ENCODE data around the gene PPP1R3F. TPM values are rescaled to one million over a fixed set of nuclear protein-coding genes. Genes with fewer than 3 reads are reported as not detected.
A peak's percentile ranks its signal among the peaks of the same experiment; 100 is the strongest.

Gene PPP1R3F
- total and polyA plus RNA-seq, 9 of the 15 experiments (the other 6 are each of a cell fraction or from before 2014, with no cell fraction given) = 0.03 to 0.91 (median 0.43) TPM; not detected in 1

DNA sequence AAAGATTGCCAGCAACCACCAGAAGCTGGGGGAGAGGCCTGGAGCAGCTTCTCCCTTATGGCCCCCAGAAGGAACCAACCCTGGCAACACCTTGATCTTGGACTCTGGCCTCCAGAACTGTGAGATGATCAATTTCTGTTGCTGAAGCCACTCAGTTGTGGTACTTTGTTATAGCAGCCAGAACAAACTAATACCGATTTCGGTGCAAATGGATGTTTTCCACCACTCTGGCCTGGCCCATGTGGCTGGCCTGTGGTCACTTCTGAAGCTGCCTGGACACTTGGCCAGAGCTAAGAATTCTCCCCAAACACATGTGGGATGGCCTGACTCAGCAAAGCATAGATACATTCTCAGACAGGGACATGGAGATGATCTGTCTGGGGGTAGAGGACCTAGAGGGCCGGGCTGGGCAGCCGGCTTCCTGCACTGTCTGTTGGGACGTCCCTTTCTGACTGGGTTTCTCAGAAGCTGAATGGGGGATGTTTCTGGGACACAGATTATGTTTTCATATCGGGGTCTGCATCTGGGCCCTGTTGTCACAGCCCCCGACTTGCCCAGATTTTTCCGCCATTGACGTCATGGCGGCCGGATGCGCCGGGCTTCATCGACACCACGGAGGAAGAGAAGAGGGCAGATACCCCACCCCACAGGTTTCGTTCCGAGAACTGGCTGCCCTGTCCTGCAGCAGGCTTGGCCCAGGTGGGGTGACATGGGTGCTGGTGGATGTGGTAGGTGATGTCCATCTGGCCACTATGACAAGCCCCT is 9.2 kb upstream of the PPP1R3F start:
- no TSS peak for BruUV-seq (replicated peaks)
- FAIRE-seq (no peak), ATAC-seq (peak; percentile 39), DNase-seq (ENCODE audit: extremely low read depth in 1 of 4, low spot score in 3 of 4) (peak in 1 of 4 experiments; percentile 11)
- Histone ChIP-seq H3K4me2 (ENCODE audit: insufficient read depth, low read length) (no peak overlapping the region), H3K4me1 (replicated peaks in 1 of 2; ENCODE audit: control insufficient read depth in 2 of 2, insufficient read depth in 2 of 2, low read length in 2 of 2) (peaks cover 0 to 9% of the 10 kb centered on the region in 2 experiments; a peak in 2 of 5 replicates), H3K9me1 (ENCODE audit: control insufficient read depth, insufficient read depth, low read length) (no peaks in the 10 kb centered on the region), H4K20me1 (replicated peaks; ENCODE audit: control insufficient read depth, insufficient read depth, low read length) (no peaks in the 10 kb centered on the region), H2AFZ (ENCODE audit: low read depth, low read length) (no peak overlapping the region), H3K27ac (ENCODE audit: extremely low read depth, low read depth, low read length) (no peak overlapping the region), H3K9ac (ENCODE audit: insufficient read depth in 1 of 2, low read depth in 2 of 2, low read length in 2 of 2) (no peak overlapping the region), H3K79me2 (ENCODE audit: control insufficient read depth, insufficient read depth, low read length) (no peaks in the 10 kb centered on the region), H3K36me3 (ENCODE audit: control insufficient read depth, insufficient read depth, low read length) (no peaks in the 10 kb centered on the region), H3K27me3 (ENCODE audit: control insufficient read depth in 2 of 2, insufficient read depth in 2 of 2, low read length in 2 of 2) (no peaks in the 10 kb centered on the region), H3K9me3 (replicated peaks; ENCODE audit: control insufficient read depth, insufficient read depth, low read depth, low read length) (no peaks in the 10 kb centered on the region), H3K4me3 (no peak overlapping the region)
- intact Hi-C loops (cut with micrococcal nuclease) = no loop called here
- WGBS (ENCODE audit: insufficient coverage, low coverage, missing lambda C conversion rate) = 41% methylated on average over 14 of the region's 17 CpGs
- peak; percentile 63 for TF ChIP-seq ZNF316 (IDR thresholded peaks at IDR 0.05)
- TF ChIP-seq MGA (IDR thresholded peaks at IDR 0.05) = no peak
- TF ChIP-seq ZNF12 (CRISPR knock-in tag; IDR thresholded peaks at IDR 0.05) = peak; percentile 64; the same call in 1 of the 2 replicates
- peak; percentile 66 for TF ChIP-seq C11orf30 (IDR thresholded peaks at IDR 0.05; ENCODE audit: low read depth)
- TF ChIP-seq MAFF (IDR thresholded peaks at IDR 0.05; ENCODE audit: low read length) = peak; percentile 16; the same call in 1 of the 2 replicates
- in situ Hi-C loops (cut with MboI) = no loop called here
- CTCF ChIA-PET (ENCODE audit: low intra/inter-chr PET ratio) = no interaction called here
- POLR2A ChIA-PET = interaction anchor here (0.9 to 2.2 kb wide), 2 partner anchors 10 to 11 kb away, joined by 4 to 10 read pairs; no protein-coding TSS in a partner anchor

Measured in K562 (cell line).